ENCODE data around the gene DDX50. TPM values are rescaled to one million over a fixed set of nuclear protein-coding genes. Genes with fewer than 3 reads are reported as not detected.
"Not testable (repeated sequence)": the region's sequence is repeated elsewhere in the genome, so short reads cannot be mapped to it uniquely, and the experiment has no call there.

The DDX50 gene
- total RNA-seq, 1 experiment from 2014 or later: 33.8 TPM

DNA sequence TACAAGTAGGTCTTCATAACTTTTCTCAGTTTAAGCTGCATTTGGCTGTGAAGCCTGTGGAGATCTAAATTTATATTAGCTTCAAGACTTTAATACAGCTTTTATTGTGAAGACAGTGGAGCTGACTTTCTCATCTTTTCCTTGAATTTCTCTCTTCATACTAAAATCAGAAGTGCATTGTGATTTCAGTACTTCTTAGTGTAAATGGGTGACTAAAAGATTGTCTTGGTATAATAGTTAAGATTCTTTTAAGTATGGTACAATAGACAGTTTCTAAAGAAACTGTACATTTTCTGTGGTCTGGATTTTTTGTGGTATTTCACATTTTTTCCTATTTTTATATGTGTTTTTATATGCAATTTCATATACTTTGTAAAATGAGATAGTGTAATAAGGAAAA lies 33.9 kb downstream of the DDX50 start:
- POLR2A ChIA-PET (ENCODE audit: unreplicated experiment): no interaction called here
- no TSS peak for BruUV-seq (replicated peaks)

DNA sequence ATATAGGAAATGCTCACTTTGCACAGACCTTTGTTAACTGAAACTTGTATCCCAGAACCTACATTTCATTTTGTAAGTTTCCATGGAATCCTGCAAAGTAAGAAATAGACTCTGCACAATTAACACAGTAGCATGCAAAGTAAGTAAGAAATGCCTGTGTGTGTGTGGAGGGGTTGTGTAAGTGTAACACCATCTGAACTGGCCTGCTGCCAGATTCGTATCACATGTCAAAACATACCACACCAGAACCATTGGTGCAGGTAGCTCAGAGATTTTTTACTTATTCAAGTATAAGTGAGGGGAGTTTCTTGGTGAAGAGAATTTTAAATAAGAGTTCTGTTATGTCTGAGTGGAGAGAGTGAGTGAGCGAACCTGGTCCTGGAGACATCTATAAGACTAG lies 37.0 kb downstream of the DDX50 start:
- Histone ChIP-seq H3K27me3 (ENCODE audit: insufficient read depth, low read depth) (no peaks in the 10 kb centered on the region), H3K36me3 (ENCODE audit: low read depth) (peaks cover 19% of the 10 kb centered on the region), H3K9me3 (ENCODE audit: insufficient read depth, low read depth) (no peaks in the 10 kb centered on the region), H3K27ac (no peak overlapping the region), H3K4me2 (no peak overlapping the region), H3F3A (ENCODE audit: insufficient read depth, low read depth) (0 out of 2 replicates have a peak, but pooled peaks cover 4% of the 10 kb centered on the region), H3K79me2 (ENCODE audit: low read depth) (no peaks in the 10 kb centered on the region), H3K9me2 (ENCODE audit: insufficient read depth) (no peaks in the 10 kb centered on the region), H3K4me3 (no peak overlapping the region), H3K4me1 (replicated peaks; ENCODE audit: insufficient read depth) (no peaks in the 10 kb centered on the region), H2AFZ (no peak overlapping the region), H4K20me1 (ENCODE audit: insufficient read depth) (no peaks in the 10 kb centered on the region; the same call in 1 of the 2 replicates)
- no peak for TF ChIP-seq EZH2 (IDR thresholded peaks at IDR 0.05; ENCODE audit: low read depth)
- TF ChIP-seq, protein P1, sequence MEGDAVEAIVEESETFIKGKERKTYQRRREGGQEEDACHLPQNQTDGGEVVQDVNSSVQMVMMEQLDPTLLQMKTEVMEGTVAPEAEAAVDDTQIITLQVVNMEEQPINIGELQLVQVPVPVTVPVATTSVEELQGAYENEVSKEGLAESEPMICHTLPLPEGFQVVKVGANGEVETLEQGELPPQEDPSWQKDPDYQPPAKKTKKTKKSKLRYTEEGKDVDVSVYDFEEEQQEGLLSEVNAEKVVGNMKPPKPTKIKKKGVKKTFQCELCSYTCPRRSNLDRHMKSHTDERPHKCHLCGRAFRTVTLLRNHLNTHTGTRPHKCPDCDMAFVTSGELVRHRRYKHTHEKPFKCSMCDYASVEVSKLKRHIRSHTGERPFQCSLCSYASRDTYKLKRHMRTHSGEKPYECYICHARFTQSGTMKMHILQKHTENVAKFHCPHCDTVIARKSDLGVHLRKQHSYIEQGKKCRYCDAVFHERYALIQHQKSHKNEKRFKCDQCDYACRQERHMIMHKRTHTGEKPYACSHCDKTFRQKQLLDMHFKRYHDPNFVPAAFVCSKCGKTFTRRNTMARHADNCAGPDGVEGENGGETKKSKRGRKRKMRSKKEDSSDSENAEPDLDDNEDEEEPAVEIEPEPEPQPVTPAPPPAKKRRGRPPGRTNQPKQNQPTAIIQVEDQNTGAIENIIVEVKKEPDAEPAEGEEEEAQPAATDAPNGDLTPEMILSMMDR (conservative IDR thresholded peaks at IDR 0.05): no peak
- BruUV-seq (replicated peaks): no TSS peak
- DNase-seq: no peak
- intact Hi-C loops (cut with micrococcal nuclease; ENCODE audit: unreplicated experiment): no loop called here
- POLR2A ChIA-PET (ENCODE audit: unreplicated experiment): no interaction called here
- CTCF ChIA-PET: no interaction called here

More for the DNA sequence above, 33.9 kb downstream of the DDX50 start:
- intact Hi-C loops (cut with micrococcal nuclease; ENCODE audit: unreplicated experiment): no loop called here
- Histone ChIP-seq H3K4me2 (no peak overlapping the region), H3K79me2 (ENCODE audit: low read depth) (no peaks in the 10 kb centered on the region), H3K36me3 (ENCODE audit: low read depth) (peaks cover 13% of the 10 kb centered on the region; the same call in 1 of the 2 replicates), H3K9me3 (ENCODE audit: insufficient read depth, low read depth) (no peaks in the 10 kb centered on the region), H3K9me2 (ENCODE audit: insufficient read depth) (no peaks in the 10 kb centered on the region), H3K4me1 (replicated peaks; ENCODE audit: insufficient read depth) (no peaks in the 10 kb centered on the region), H3K4me3 (no peak overlapping the region), H2AFZ (no peak overlapping the region), H3K27ac (no peak overlapping the region), H3K27me3 (ENCODE audit: insufficient read depth, low read depth) (no peaks in the 10 kb centered on the region), H4K20me1 (ENCODE audit: insufficient read depth) (no peaks in the 10 kb centered on the region; the same call in 1 of the 2 replicates), H3F3A (ENCODE audit: insufficient read depth, low read depth) (0 out of 2 replicates have a peak, but pooled peaks cover 4% of the 10 kb centered on the region)
- no peak for DNase-seq
- TF ChIP-seq, protein P1 (conservative IDR thresholded peaks at IDR 0.05): no peak
- no peak for TF ChIP-seq EZH2 (IDR thresholded peaks at IDR 0.05; ENCODE audit: low read depth)
- CTCF ChIA-PET: no interaction called here

DNA sequence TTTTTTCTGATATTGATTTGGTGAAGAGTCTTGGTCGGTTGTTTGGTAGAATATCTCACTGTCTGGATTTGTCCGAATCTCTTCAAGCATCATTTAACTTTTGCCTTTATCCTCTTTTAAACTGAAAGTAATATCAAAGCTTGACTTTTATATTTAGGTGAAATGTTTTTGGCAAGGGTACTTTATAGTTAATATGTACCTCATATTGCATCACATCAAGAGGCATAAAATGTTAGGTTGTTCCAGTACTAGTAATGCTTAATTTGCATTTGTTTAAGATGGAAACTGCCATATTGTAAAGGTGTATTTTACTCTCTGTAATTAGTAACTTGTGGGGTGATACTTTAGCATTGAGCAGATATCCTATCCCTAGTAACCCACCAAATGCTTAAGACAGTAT lies 37.8 kb downstream of the DDX50 start:
- Histone ChIP-seq H4K20me1 (ENCODE audit: insufficient read depth) (no peaks in the 10 kb centered on the region; the same call in 1 of the 2 replicates), H3K4me2 (no peak overlapping the region), H3K27ac (no peak overlapping the region), H3K9me3 (ENCODE audit: insufficient read depth, low read depth) (no peaks in the 10 kb centered on the region), H3K36me3 (ENCODE audit: low read depth) (peaks cover 19% of the 10 kb centered on the region), H3K9me2 (ENCODE audit: insufficient read depth) (no peaks in the 10 kb centered on the region), H3K4me3 (no peak overlapping the region), H3K79me2 (ENCODE audit: low read depth) (no peaks in the 10 kb centered on the region), H3F3A (ENCODE audit: insufficient read depth, low read depth) (0 out of 2 replicates have a peak, but pooled peaks cover 4% of the 10 kb centered on the region), H3K27me3 (ENCODE audit: insufficient read depth, low read depth) (no peaks in the 10 kb centered on the region), H2AFZ (no peak overlapping the region), H3K4me1 (replicated peaks; ENCODE audit: insufficient read depth) (no peaks in the 10 kb centered on the region)
- POLR2A ChIA-PET (ENCODE audit: unreplicated experiment): interaction anchor here (0.6 kb wide), 1 partner anchor 437 kb away, joined by 4 read pairs; no protein-coding TSS in a partner anchor
- intact Hi-C loops (cut with micrococcal nuclease; ENCODE audit: unreplicated experiment): no loop called here
- CTCF ChIA-PET: no interaction called here
- TF ChIP-seq, protein P1 (conservative IDR thresholded peaks at IDR 0.05): no peak
- no peak for DNase-seq
- BruUV-seq (replicated peaks): no TSS peak

DNA sequence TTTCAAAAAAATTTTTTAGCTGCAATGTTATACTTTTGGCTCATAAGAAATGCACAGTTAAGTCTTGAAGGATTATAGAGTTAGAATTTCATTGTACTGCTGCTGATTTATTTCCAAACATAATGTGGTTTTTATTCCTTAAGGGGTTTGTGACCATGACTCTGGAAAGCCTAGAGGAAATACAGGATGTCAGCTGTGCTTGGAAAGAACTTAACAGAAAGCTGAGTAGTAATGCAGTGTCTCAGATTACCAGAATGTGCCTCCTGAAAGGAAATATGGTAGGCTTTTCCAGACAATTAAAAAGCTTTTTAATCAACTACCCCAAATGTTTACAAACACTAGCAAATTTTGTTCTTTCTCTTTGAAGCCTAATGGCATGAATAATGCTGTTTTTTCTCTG lies 39.8 kb downstream of the DDX50 start:
- CTCF ChIA-PET; intact Hi-C loops (cut with micrococcal nuclease; ENCODE audit: unreplicated experiment): not testable (repeated sequence)

More for the DNA sequence above, 39.8 kb downstream of the DDX50 start:
- H3K9me2 ChIP-seq (ENCODE audit: insufficient read depth); H3K9me3 ChIP-seq (ENCODE audit: insufficient read depth, low read depth); POLR2A ChIA-PET (ENCODE audit: unreplicated experiment); H3K27ac ChIP-seq; DNase-seq; H3K27me3 ChIP-seq (ENCODE audit: insufficient read depth, low read depth); H3F3A ChIP-seq (ENCODE audit: insufficient read depth, low read depth); BruUV-seq (replicated peaks); H3K4me3 ChIP-seq; H4K20me1 ChIP-seq (ENCODE audit: insufficient read depth); H2AFZ ChIP-seq; H3K79me2 ChIP-seq (ENCODE audit: low read depth); H3K4me1 ChIP-seq (replicated peaks; ENCODE audit: insufficient read depth); H3K4me2 ChIP-seq: not testable (repeated sequence)
- peaks cover 19% of the 10 kb centered on the region for H3K36me3 ChIP-seq (ENCODE audit: low read depth)
